SK-N-SH (cell line): ENCODE results near the gene HTN1. TPM values are rescaled to one million over a fixed set of nuclear protein-coding genes. Genes with fewer than 3 reads are reported as not detected.

Experiments
- CTCF ChIA-PET: fragments of 300-600, 350-600 bp; formaldehyde crosslinking; extraction: SDS; loops from one replicate; lab custom pipeline; 2021; lab: Yijun Ruan, JAX
- POLR2A ChIA-PET: fragments of 350-600 bp; sonication (Branson Sonifier 250); formaldehyde crosslinking; extraction: SDS; loops from one replicate; lab custom pipeline; 2020; ENCODE audit warnings: antibody characterized with exemption, inconsistent platforms; lab: Yijun Ruan, JAX
- DNase-seq: peaks from one replicate; pipeline ENCODE4 v3.0.0; 2012
- H2AFZ ChIP-seq: fragments of 200-600 bp; sonication (generic); 2 replicates; pipeline ENCODE4 v1.8.1; 2016; ENCODE audit warnings: antibody characterized with exemption, mild to moderate bottlenecking, low read depth
- H3F3A ChIP-seq: fragments of 200-600 bp; sonication (generic); replicated peaks from 2 replicates; pipeline ENCODE3; 2016; ENCODE audit warnings: antibody characterized with exemption, mild to moderate bottlenecking; ENCODE audit not compliant: insufficient read depth
- H3K27ac ChIP-seq, 2 experiments: fragments of 200-500 bp in 1 of 2; fragments of 200-600 bp in 1 of 2; sonication (Bioruptor generic) in 1 of 2; sonication (generic), shearing (Covaris generic) in 1 of 2; 2 replicates each; pipeline versions ENCODE4 v1.5.1 to v1.6.1; 2014 to 2016; ENCODE audit warnings: low read depth in 2 of 2, inconsistent platforms in 1 of 2, low read length in 1 of 2, mild to moderate bottlenecking in 1 of 2, mixed read lengths in 1 of 2
- H3K27me3 ChIP-seq: fragments of 200-600 bp; sonication (generic), shearing (Covaris generic); 2 replicates; pipeline ENCODE4 v1.6.1; 2016; ENCODE audit warnings: mixed run types; ENCODE audit not compliant: insufficient read depth
- H3K36me3 ChIP-seq, 2 experiments: fragments of 200-500 bp in 1 of 2; fragments of 200-600 bp in 1 of 2; sonication (Bioruptor generic) in 1 of 2; sonication (generic) in 1 of 2; replicated peaks in 1 of 2; 2 replicates each; pipeline versions ENCODE3 to v1.5.1; 2014 to 2016; ENCODE audit warnings: low read length in 1 of 2, mild to moderate bottlenecking in 1 of 2; ENCODE audit not compliant: insufficient read depth in 2 of 2, control insufficient read depth in 1 of 2
- H3K4me1 ChIP-seq, 2 experiments: fragments of 200-500 bp in 1 of 2; fragments of 200-600 bp in 1 of 2; sonication (Bioruptor generic) in 1 of 2; sonication (generic), shearing (Covaris generic) in 1 of 2; 2 replicates each; pipeline versions ENCODE4 v1.5.1 to v1.6.1; 2014 to 2016; ENCODE audit warnings: low read depth in 1 of 2, low read length in 1 of 2, mixed run types in 1 of 2; ENCODE audit not compliant: insufficient read depth in 2 of 2, control insufficient read depth in 1 of 2
- H3K4me2 ChIP-seq: fragments of 200-600 bp; sonication (generic), shearing (Covaris generic); 2 replicates; pipeline ENCODE4 v1.6.1; 2017; ENCODE audit warnings: mixed run types
- H3K4me3 ChIP-seq, 2 experiments: fragments of 200-500 bp in 1 of 2; fragments of 200-600 bp in 1 of 2; sonication (Bioruptor generic) in 1 of 2; sonication (generic), shearing (Covaris generic) in 1 of 2; 2 replicates each; pipeline versions ENCODE4 v1.5.1 to v1.8.1; 2014 to 2016; ENCODE audit warnings: low read depth in 2 of 2, inconsistent platforms in 1 of 2, low read length in 1 of 2, mild to moderate bottlenecking in 1 of 2, mixed read lengths in 1 of 2, moderate library complexity in 1 of 2
- H3K79me2 ChIP-seq: fragments of 200-600 bp; sonication (generic); 2 replicates; pipeline ENCODE4 v1.8.1; 2017; ENCODE audit warnings: mild to moderate bottlenecking; ENCODE audit not compliant: insufficient read depth
- H3K9ac ChIP-seq: fragments of 200-600 bp; sonication (generic); 2 replicates; pipeline ENCODE4 v1.6.1; 2017; ENCODE audit warnings: mixed run types
- H3K9me2 ChIP-seq: fragments of 200-600 bp; sonication (generic); 2 replicates; pipeline ENCODE4 v1.6.1; 2017; ENCODE audit warnings: mixed run types
- H3K9me3 ChIP-seq: fragments of 200-600 bp; sonication (generic); 2 replicates; pipeline ENCODE4 v1.6.1; 2017; ENCODE audit warnings: mixed run types, mild to moderate bottlenecking, moderate library complexity
- H4K20me1 ChIP-seq: fragments of 200-600 bp; sonication (generic); 2 replicates; pipeline ENCODE4 v1.6.1; 2017; ENCODE audit warnings: mild to moderate bottlenecking, mixed run types; ENCODE audit not compliant: insufficient read depth
- ELF1 ChIP-seq: IDR thresholded peaks from 2 replicates; pipeline ENCODE4 v1.4.0; 2012
- EP300 ChIP-seq, 2 experiments: IDR thresholded peaks; 2 replicates each; pipeline versions ENCODE4 v1.4.0 to v1.6.1; 2012; ENCODE audit warnings: borderline replicate concordance in 1 of 2, low read depth in 1 of 2, low read length in 1 of 2
- MEF2A ChIP-seq: IDR thresholded peaks from 2 replicates; pipeline ENCODE4 v1.4.0; 2012; ENCODE audit warnings: low read depth, borderline replicate concordance
- NFIC ChIP-seq: IDR thresholded peaks from 2 replicates; pipeline ENCODE4 v1.4.0; 2012; ENCODE audit warnings: borderline replicate concordance
- RCOR1 ChIP-seq: fragments of 150-350 bp; IDR thresholded peaks from 2 replicates; pipeline ENCODE4 v1.6.1; 2017; ENCODE audit warnings: antibody characterized with exemption, low read length
- REST ChIP-seq: IDR thresholded peaks from 2 replicates; pipeline ENCODE4 v1.6.1; 2012; ENCODE audit warnings: mild to moderate bottlenecking, low read depth, low read length, moderate library complexity
- SIN3A ChIP-seq: IDR thresholded peaks from 2 replicates; pipeline ENCODE4 v1.6.1; 2012; ENCODE audit warnings: low read depth, mild to moderate bottlenecking, low read length, moderate library complexity, borderline replicate concordance
- TAF1 ChIP-seq: IDR thresholded peaks from 2 replicates; pipeline ENCODE4 v1.6.1; 2012; ENCODE audit warnings: low read depth, mild to moderate bottlenecking, low read length, moderate library complexity, borderline replicate concordance
- USF2 ChIP-seq: fragments of 150-350 bp; IDR thresholded peaks from 2 replicates; pipeline ENCODE4 v1.6.1; 2017; ENCODE audit warnings: antibody characterized with exemption, low read length, low read depth, borderline replicate concordance
- WGBS: methylation state at CpG from one replicate; pipeline ENCODE4 v1.1.6; 2017; ENCODE audit warnings: low lambda C conversion rate; 5-methylcytosine and 5-hydroxymethylcytosine counted together
- polyA plus RNA-seq, 3 experiments: library from polyadenylated mRNA; depleted of rRNA; stranded (reverse); fragments of >200 nt; gene quantifications; 2 replicates each; pipeline ENCODE4 v1.2.3, GENCODE V29; 2012

Gene HTN1
- polyA plus RNA-seq, 1 of the 3 experiments (the other 2 are of a cell fraction), result not detected

- no peak overlapping the region for H3K4me3 ChIP-seq
- no peaks in the 10 kb centered on the region for H3K36me3 ChIP-seq
- no peaks in the 10 kb centered on the region for H3F3A ChIP-seq
- WGBS, result 45% methylated on average over 3 of the region's 3 CpGs
- H2AFZ ChIP-seq, result no peak overlapping the region
- DNase-seq, result no peak
- peaks cover 4% of the 10 kb centered on the region; the same call in 1 of the 2 replicates for H3K9me2 ChIP-seq
- H3K27me3 ChIP-seq, result no peaks in the 10 kb centered on the region
- CTCF ChIA-PET, result no interaction called here
- H3K79me2 ChIP-seq, result no peaks in the 10 kb centered on the region
- POLR2A ChIA-PET, result no interaction called here
- TF ChIP-seq USF2 (no peak), NFIC (no peak), SIN3A (no peak), REST (no peak), ELF1 (no peak), EP300 (IDR thresholded peaks at IDR 0.05; ENCODE audit: borderline replicate concordance in 1 of 2, low read depth in 1 of 2, low read length in 1 of 2) (no peak), MEF2A (no peak), TAF1 (no peak), RCOR1 (no peak)
- no peaks in the 10 kb centered on the region for H4K20me1 ChIP-seq
- H3K4me1 ChIP-seq, result no peaks in the 10 kb centered on the region
- no peak overlapping the region for H3K4me2 ChIP-seq
- H3K9me3 ChIP-seq, result no peaks in the 10 kb centered on the region
- no peak overlapping the region for H3K9ac ChIP-seq
- H3K27ac ChIP-seq, result no peak overlapping the region
These were observed 49.0 kb downstream of the HTN1 start for GRCh38 chr4:70099206-70099605.

Other genes with a start within 250 kb of the HTN1 start
- 13.7 and 21.5 TPM in 2 replicates for gene SULT1E1, start 190.3 kb upstream of the HTN1 start, polyA plus RNA-seq (2012; rRNA removed)
- not detected in 2 replicates for gene CSN1S1, start 119.4 kb upstream of the HTN1 start, polyA plus RNA-seq (2012; rRNA removed)
- not detected in 2 replicates for gene CSN2, start 84.7 kb upstream of the HTN1 start, polyA plus RNA-seq (2012; rRNA removed)
- gene STATH, start 54.5 kb upstream of the HTN1 start, polyA plus RNA-seq (2012; rRNA removed), result not detected in 2 replicates
- gene HTN3, start 22.0 kb upstream of the HTN1 start, polyA plus RNA-seq (2012; rRNA removed), result not detected in 2 replicates
- gene PRR27, start 103.8 kb downstream of the HTN1 start, polyA plus RNA-seq (2012; rRNA removed), result not detected in 2 replicates
- not detected in 2 replicates for gene ODAM, start 145.3 kb downstream of the HTN1 start, polyA plus RNA-seq (2012; rRNA removed)
- not detected in 2 replicates for gene FDCSP, start 175.7 kb downstream of the HTN1 start, polyA plus RNA-seq (2012; rRNA removed)
- not detected in 2 replicates for gene CSN3, start 192.2 kb downstream of the HTN1 start, polyA plus RNA-seq (2012; rRNA removed)